SK-N-SH treated with all-trans-retinoic acid at 6 μM for 48 hours (cell line): Measurements from ENCODE around the gene NOCT.

Source experiments
- CSDC2 ChIP-seq: fragments of 250-450 bp; sonication (Bioruptor Pico); IDR thresholded peaks from 2 replicates; pipeline ENCODE4 v1.5.0; 2020; ENCODE audit warnings: mild to moderate bottlenecking, moderate library complexity
- RARB ChIP-seq: fragments of 250-450 bp; sonication (Bioruptor Pico); IDR thresholded peaks from 2 replicates; pipeline ENCODE4 v1.8.0; 2021; ENCODE audit warnings: mild to moderate bottlenecking, moderate library complexity
- ZFP3 ChIP-seq: fragments of 250-450 bp; sonication (Bioruptor Pico); IDR thresholded peaks from 2 replicates; pipeline ENCODE4 v1.5.0; 2020; ENCODE audit warnings: mild to moderate bottlenecking, moderate library complexity
- TF ChIP-seq, protein P1 (sequence below): fragments of 250-450 bp; sonication (Bioruptor Pico); IDR thresholded peaks from 2 replicates; pipeline ENCODE4 v1.5.1; 2020; ENCODE audit warnings: low read depth, mild to moderate bottlenecking, moderate library complexity

DNA sequence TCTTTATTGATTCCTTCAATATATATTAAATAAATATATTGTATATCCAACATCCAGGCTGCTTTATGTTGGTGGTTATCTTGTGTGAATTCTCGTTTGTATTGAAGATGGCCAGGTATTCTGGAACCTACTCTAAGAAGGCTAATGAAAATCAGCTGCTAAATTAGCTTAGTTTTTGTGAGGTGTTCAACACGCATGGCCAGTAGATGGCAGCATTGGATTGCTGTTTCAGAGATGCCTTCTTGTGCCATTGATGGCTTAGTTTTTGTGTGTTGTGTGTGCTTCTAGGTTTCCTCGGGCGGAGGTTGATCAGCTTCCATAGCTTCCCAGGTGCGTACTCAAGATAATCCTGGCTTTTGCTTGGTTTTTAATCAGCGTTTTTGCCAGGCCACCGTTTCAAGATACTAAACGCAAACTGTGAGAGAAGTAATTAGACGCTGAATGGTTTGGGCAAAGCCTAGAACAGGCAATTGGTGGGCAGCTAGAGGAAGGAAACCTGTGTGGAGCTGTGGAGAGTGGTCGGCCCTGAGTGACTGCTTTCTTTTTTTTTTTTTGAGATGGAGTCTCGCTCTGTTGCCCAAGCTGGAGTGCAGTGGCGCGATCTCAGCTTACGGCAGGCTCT, 15.1 kb downstream of the NOCT start:
- TF ChIP-seq, protein P1, sequence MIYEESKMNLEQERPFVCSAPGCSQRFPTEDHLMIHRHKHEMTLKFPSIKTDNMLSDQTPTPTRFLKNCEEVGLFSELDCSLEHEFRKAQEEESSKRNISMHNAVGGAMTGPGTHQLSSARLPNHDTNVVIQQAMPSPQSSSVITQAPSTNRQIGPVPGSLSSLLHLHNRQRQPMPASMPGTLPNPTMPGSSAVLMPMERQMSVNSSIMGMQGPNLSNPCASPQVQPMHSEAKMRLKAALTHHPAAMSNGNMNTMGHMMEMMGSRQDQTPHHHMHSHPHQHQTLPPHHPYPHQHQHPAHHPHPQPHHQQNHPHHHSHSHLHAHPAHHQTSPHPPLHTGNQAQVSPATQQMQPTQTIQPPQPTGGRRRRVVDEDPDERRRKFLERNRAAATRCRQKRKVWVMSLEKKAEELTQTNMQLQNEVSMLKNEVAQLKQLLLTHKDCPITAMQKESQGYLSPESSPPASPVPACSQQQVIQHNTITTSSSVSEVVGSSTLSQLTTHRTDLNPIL (CRISPR knock-in tag): no peak
- no peak for TF ChIP-seq RARB
- no peak for TF ChIP-seq ZFP3 (CRISPR knock-in tag)
- no peak for TF ChIP-seq CSDC2 (CRISPR knock-in tag)
